GM21529 (cell line): ENCODE measurements around the gene ADGRE2.

Source experiments
- ATAC-seq: cut with Tn5 transposase; IDR thresholded peaks from one replicate; pipeline ENCODE4 v1.9.1; 2021; ENCODE audit not compliant: unreplicated experiment

ADGRE2 gene

GRCh38 chr19:14748601-14749000, 29.8 kb downstream of the ADGRE2 start:
- ATAC-seq, result no peak

- ATAC-seq, result no peak
Measured at GRCh38 chr19:14746886-14747285, 31.5 kb downstream of the ADGRE2 start.

- no peak for ATAC-seq
Measured at GRCh38 chr19:14735915-14736314, 42.4 kb downstream of the ADGRE2 start.

- no peak for ATAC-seq
Measured at GRCh38 chr19:14733574-14733973, 44.8 kb downstream of the ADGRE2 start.

- no peak for ATAC-seq
Measured at GRCh38 chr19:14732510-14732909, 45.9 kb downstream of the ADGRE2 start.

GRCh38 chr19:14731200-14731599, 47.2 kb downstream of the ADGRE2 start:
- no peak for ATAC-seq

- no peak for ATAC-seq
Measured at GRCh38 chr19:14728595-14728994, 49.8 kb downstream of the ADGRE2 start.

- no peak for ATAC-seq
Measured at GRCh38 chr19:14722127-14722526, 56.2 kb downstream of the ADGRE2 start.

- no peak for ATAC-seq
Measured at GRCh38 chr19:14719162-14719561, 59.2 kb downstream of the ADGRE2 start.

- no peak for ATAC-seq
Measured at GRCh38 chr19:14718522-14719116, 59.7 kb downstream of the ADGRE2 start.

GRCh38 chr19:14715841-14716240, 62.5 kb downstream of the ADGRE2 start:
- ATAC-seq, result no peak

GRCh38 chr19:14704450-14704849, 73.9 kb downstream of the ADGRE2 start:
- ATAC-seq, result no peak

- no peak for ATAC-seq
Measured at GRCh38 chr19:14703833-14704232, 74.5 kb downstream of the ADGRE2 start.

- ATAC-seq, result no peak
Measured at GRCh38 chr19:14700711-14701375, 77.5 kb downstream of the ADGRE2 start.

GRCh38 chr19:14699641-14700040, 78.7 kb downstream of the ADGRE2 start:
- no peak for ATAC-seq

GRCh38 chr19:14695471-14695870, 82.9 kb downstream of the ADGRE2 start:
- ATAC-seq, result no peak

GRCh38 chr19:14694641-14695266, 83.6 kb downstream of the ADGRE2 start:
- ATAC-seq, result no peak

- peak; percentile 91 for ATAC-seq
Measured at GRCh38 chr19:14689598-14690503, 88.5 kb downstream of the ADGRE2 start, which contains the start of gene ZNF333. Gene ZNF333 (plus strand): TSS chr19:14690048. CDS start chr19:14693492, 3,444 bp downstream.

- ATAC-seq, result no peak
Measured at GRCh38 chr19:14686411-14686810, 91.9 kb downstream of the ADGRE2 start.

GRCh38 chr19:14683439-14683838, 94.9 kb downstream of the ADGRE2 start:
- no peak for ATAC-seq
